ENCODE measurements around the gene TFRC.
"Not testable (repeated sequence)": the region's sequence is repeated elsewhere in the genome, so short reads cannot be mapped to it uniquely, and the experiment has no call there.

The TFRC gene

DNA sequence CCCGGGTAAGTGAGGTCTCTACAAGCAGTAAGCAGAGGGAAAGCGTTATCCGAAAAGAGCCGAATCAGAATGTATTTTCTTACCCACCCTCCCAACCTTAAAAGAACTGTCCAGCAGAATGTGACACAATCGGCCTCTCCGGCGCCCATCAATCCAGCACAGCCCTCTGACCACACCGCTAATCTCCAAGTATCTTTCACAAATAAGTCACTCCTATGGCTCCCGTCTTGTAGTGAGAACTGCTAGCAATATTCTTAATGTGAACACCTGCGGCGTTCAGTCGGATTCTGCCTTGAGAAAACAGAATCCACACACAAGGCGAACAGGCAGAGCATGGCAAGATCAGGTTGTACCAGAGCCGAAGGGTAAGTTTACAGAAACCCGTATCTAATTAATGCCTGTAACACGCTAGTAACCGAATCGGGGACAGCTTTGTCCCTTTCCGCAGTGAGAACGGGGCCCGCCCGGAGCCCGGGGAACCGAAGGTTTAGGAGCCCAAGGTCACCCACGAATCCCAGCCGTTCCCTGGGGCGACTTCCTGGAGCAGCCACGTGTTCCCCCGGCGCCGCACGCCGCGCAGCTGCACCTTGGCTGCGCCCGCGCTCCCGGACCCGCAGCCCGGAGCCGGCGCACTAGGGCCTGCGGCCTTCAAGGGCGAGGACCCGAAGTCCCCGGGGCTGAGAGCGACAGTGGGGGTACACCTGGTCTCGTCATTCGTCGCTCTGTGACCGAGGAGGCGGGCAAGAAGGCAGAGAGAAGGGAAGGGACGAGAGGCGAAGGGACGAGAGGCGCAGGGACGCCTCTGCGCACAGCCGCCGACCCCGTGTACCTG lies 672 bp downstream of the TFRC start:
- DNase-seq (ENCODE audit: low read depth) = peak; percentile 70

DNA sequence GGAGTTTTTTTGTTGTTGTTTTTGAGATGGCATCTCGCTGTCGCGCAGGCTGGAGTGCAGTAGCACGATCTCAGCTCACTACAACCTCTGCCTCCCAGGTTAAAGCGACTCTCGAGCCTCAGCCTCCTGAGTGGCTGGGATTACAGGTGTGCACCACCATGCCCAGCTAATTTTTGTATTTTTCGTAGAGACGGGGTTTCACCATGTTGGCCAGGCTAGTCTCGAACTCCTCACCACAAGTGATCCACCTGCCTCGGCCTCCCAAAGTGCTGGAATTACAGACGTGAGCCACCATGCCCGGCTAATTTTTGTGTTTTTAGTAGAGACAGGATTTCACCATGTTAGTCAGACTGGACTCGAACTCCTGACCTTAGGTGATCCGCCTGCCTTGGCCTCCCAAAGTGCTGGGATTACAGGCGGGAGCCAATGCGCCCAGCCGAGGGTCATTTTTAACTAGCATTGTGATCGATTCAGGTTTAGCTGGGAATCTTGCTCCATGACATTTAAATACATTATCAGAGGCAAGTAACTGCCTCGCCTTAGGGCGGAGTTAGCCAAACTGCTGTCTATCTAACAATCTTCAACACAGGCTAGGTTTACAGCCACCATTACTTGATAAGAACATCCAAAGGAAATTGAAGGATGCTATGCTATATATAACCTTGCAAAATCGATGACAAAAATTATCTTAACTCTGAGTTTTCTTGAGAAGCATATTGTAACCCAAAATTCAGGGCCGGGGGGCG lies 1.6 kb downstream of the TFRC start:
- peak; percentile 13 for DNase-seq (ENCODE audit: low read depth)

DNA sequence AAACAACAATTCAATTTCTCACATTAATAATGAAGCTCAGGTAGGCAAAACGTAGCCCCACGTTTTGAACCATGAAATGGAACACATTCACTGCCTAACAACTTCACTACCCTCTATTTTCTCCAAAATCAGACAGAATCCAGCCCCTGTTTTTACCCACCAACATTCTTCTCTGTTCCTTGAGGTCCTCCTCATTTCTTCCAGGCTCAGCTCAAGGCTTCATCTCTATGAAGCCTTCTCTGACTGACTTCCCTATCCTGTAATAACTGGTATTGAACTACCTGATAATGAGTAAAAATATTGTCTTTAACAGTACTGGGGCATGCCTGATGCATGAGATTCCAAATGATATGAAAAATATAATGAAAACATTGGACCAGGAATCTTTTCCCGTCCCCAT lies 2.2 kb downstream of the TFRC start:
- no peak for DNase-seq (ENCODE audit: low read depth)

DNA sequence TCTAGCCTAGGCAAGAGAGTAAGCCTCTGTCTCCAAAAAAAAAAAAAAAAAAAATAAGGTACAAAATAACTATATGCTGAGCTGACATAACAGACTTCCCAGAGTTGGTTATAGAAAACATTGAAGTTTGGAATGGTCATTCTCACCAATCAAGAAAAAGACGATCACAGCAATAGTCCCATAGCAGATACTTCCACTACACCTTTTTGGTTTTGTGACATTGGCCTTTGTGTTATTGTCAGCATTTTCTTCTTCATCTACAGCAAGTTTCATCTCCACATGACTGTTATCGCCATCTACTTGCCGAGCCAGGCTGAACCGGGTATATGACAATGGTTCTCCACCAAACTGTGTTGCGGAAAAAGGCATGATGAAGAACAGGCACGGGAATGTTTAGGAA lies 6.9 kb downstream of the TFRC start:
- DNase-seq (ENCODE audit: low read depth) = no peak

DNA sequence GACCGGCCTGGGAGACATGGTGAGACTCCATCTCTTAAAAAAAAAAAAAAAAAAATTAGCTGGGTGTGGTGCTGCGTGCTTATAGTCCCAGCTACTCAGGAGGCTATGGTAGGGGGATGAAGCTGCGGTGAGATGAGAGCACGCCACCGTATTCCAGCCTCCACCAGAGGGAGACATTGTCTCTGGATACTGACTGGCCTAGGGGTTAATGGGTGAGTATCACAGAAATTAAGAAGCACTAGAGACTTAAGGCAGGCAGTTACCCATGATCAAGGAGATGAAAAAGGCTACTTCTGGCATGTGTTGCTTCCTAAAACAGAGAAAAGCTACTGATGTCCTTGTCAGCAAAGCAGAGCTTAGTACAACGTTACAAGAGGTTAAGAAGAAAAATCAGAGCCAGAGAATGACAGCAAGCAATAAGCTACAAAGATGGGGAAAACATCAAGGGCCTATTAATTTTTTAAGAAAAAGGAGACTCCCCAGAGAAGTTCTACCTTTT lies 8.6 kb downstream of the TFRC start:
- DNase-seq (ENCODE audit: low read depth) = peak; percentile 68

DNA sequence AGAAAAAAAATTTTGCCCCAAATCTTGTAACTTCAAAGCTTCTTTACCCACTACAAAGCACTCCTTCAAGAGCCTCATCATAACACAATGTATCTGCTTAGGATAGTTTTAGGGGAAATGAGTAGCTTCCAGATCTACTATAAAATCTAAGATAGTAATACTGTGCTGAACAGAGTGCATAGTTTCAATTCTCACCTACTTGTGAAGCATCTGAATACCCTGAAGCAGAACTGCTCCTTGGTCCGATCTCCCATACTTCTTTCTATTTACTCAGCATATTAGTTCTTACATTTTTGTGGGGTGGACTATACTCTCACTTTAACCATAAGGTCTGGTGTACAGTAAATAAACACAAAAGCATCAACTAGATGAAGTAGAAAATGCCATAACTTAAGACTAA lies 9.6 kb downstream of the TFRC start:
- DNase-seq (ENCODE audit: low read depth) = no peak

DNA sequence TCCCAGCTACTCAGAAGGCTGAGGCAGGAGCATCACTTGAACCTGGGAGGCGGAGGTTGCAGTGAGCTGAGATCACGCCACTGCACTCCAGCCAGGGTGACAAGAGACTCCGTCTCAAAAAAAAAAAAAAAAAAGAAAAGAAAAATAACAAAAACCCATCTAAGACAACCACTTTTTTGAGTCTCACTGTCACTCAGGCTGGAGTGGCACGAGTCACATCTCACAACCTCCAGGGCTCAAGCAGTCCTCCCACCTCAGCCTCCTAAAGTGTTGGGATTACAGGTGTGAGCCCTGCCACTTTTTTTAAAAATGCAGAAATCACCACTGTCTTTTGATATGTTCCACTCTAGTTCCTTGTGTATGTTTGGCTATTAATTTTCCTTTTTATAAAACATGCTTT lies 13.1 kb downstream of the TFRC start:
- not testable (repeated sequence) for DNase-seq (ENCODE audit: low read depth)

DNA sequence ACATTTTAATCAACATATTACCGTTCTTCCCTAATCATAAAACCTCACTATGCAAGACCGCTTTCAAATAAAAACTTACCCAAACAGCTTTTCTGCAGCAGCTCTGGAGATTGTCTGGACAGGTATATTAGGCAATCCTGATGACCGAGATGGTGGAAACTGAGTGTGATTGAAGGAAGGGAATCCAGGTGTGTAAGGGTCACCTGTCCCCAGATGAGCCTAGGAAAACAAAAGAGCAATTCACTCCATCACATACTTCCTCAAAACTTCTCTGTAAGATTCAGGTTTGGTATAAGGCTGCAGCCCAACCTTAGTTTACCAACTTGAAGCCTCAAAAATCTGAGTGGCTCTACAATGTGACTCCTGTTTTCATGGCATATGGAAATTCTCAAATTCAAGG lies 14.5 kb downstream of the TFRC start:
- no peak for DNase-seq (ENCODE audit: low read depth)

DNA sequence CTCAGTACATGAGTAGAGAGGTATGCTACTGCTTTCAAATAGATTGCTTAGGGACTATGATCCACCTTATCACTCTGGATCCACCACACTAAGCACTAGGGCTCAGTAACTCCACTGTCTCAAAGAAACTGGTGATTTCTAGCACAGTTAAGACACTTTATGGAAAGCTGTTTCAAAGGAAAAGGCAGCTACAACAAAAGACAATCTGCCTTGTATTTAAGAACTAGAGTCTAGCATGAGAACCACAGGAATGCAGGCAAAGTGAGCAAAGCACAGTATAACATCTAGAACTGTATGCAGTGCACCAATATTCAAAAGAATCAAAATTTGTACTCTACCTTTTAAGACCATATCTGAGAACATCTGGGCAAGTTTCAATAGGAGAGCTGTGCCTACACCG lies 17.9 kb downstream of the TFRC start:
- no peak for DNase-seq (ENCODE audit: low read depth)

DNA sequence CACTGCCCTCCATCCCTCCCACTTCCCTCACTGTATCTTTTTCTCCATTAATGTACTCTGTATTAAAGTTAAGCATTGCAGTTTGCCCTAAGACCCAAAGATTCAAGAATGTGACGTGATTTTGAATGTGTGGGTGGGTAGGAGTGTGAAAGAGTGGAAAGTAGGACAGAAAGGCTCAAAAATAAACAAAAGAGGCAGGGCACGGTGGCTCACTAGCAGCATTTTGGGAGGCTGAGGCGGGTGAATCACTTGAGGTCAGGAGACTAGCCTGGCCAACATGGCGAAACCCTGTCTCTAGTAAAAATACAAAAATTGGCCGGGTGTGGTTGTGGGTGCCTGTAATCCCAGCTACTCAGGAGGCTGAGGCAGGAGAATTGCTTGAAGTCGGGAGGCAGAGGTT lies 18.4 kb downstream of the TFRC start:
- no peak for DNase-seq (ENCODE audit: low read depth)

DNA sequence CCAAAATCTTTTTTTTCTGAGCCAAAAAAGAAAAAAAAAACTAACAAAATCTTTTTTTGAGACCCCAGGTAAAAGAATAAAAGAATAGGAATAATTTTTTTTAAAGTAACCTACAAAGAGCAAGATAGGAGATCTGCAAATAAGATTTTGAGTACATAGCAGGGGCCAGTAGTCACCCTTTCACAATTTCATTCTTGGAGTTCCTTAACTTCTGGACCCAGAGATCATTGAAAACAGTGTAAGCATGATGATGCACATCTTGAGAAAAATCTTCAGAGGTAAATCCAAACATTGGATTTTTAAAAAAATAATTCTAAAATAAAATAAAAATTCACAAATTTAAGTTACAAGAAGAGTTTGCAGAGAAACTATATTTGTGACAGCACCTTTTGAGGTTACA lies 18.8 kb downstream of the TFRC start:
- no peak for DNase-seq (ENCODE audit: low read depth)

DNA sequence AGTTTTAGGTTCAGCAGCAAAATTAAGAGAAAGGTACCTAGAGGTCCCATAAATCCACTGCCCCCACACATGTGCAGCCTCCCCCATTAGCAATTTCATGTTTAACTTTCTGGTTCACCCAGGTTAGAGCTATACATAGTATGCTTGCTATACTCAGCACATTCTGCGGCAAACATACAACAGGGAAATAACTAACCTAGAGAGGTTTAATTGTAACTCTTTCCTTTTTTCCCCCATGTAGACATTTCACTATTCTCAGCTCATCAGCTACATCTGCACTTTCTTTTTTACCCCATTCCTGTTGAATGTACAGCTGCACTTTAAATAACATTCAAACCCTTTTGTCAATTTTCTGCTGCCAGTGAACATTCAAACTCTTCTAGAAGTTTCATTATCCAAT lies 21.1 kb downstream of the TFRC start:
- DNase-seq (ENCODE audit: low read depth) = no peak

DNA sequence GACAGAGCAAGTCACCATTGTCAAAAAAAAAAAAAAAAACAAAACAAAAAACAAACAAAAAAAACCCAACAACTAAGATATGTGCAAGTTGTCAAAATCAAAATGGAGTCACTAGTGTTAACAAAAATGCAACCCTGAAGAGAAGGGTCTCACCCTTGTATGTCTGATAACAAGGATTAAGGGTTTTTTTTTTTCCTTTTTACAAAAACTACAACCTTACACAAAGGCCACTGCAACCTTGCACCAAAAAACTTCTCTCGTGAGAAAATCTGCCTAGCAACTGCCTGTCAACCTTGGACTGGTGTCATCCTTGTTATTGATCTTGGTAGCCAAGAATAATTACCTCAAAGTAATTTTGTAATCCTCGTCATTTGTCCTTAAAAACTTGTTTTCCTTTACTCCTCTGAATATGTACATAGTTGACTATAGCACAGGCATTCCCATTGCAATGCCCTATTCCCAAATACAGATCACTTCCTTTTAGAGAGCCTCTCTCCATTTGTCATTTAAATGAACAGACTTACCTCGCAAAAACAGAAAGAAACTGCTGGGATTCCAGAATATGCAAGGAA lies 24.0 kb downstream of the TFRC start:
- DNase-seq (ENCODE audit: low read depth) = no peak

DNA sequence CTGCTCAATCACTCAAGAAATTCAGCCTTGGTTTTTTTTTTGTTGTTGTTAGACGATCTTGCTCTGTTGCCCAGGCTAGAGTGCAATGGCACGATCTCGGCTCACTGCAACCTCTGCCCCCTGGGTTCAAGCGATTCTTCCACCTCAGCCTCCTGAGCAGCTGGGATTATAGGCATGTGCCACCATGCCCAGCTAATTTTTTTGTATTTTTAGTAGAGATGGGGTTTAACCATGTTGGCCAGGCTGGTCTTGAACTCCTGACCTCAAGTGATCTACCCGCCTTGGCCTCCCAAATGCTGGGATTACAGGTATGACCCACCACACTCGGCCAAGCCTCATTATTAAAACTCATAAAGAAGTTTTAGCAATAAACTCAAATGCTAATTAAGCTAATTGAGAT lies 25.5 kb downstream of the TFRC start:
- not testable (repeated sequence) for DNase-seq (ENCODE audit: low read depth)

DNA sequence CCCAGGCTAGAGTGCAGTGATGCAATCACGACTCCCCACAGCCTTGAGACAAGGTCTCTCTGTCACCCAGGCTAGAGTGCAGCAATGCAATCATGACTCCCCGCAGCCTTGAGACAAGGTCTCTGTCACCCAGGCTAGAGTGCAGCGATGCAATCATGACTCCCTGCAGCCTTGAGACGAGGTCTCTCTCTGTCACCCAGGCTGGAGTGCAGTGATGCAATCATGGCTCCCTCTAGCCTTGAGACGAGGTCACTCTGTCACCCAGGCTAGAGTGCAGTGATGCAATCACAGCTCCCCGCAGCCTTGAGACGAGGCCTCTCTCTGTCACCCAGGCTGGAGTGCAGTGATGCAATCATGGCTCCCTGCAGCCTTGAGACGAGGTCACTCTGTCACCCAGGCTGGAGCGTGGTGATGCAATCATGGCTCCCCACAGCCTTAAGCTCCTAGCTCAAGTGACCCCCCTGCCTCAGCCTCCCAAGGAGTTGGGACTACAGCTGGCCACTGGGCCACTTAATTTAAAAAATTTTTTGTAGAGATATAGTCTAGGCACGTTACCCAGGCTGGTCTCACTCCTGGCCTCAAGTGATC lies 26.1 kb downstream of the TFRC start:
- DNase-seq (ENCODE audit: low read depth) = peak; percentile 10

DNA sequence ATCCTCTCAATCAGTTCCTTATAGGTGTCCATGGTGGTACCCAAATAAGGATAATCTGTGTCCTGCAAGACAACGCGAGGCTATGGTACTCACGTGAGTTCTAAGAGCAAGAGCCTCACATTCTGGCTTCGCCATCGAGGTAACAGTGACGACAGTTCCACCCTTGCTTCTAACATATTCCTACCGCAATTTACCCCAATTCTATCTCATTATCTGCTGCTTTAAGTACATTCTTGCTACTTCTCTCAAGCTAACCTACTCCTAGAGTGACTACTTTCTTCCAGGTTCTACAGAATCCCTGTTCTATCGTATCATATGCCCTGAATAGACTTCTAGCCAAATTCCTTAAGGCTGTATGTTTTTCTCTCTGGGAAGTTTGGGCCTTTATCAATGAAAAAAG lies 26.6 kb downstream of the TFRC start:
- DNase-seq (ENCODE audit: low read depth) = no peak

DNA sequence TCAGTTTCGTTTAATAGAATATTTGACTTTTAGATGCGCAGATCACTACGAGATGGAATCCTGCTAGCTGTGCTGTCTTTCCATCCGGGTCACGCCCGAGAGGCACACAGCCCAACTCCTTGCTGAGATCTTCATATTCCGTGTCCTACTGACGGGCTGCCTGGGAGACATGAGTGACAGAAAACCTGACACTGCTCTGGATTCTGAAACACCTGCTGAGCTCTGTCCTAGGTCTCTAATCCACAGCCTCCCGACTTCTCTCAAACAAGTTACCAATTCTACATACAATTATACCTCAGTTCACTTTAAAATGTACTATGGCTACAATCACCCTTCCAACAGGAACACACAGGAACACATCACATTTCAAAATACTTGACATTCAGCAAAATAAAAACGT lies 27.2 kb downstream of the TFRC start:
- DNase-seq (ENCODE audit: low read depth) = no peak

DNA sequence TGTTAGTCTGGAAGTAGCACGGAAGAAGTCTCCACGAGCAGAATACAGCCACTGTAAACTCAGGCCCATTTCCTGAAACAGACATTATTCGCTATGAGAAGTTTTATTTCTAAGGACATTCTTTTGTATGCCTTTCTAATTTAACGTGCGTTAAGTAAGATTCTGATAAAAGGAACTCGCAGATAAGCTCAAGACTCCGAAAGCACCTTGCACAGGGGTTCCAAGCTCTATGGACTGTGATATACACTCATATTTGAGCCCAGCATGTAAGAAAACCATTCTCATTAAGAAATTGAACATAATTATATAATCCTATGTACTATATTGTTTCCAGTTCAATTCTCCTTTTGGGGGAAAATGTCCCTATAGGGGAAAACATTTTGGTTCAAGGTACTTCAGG lies 28.4 kb downstream of the TFRC start:
- DNase-seq (ENCODE audit: low read depth) = no peak

DNA sequence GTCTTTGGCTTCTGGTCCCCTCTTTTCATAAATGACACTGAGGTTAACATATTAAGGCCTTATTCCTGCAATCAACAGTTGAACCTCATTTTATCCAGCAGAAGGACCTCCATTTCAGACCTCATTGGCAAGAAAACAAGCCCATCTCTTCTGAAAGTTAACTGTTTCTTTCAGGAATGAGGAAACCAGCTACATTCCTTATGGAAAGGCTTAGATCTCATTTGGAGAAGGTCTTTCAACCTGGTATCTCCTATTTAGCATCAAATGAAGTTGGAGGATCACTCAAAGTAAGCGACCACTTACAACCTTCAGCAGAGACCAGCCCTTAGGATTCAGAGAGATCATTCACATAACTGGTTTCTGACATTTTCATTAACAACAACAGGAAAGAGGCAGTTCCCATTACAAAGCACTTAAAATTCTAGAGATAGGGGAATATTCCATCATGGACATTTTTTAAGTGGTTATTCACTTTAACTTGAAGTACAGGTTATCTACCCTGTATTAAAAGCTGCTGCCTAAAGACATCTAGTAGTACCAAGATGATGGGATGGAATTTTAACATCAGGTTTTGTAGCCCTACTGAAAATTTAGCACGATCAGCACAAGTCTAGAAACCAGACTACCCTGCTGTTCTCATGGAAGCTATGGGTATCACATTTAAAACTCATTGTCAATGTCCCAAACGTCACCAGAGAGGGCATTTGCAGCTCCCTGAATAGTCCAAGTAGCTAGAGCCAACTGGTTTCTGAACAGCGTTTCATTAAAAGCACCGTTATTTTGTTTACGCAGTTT lies 30.4 kb downstream of the TFRC start:
- no peak for DNase-seq (ENCODE audit: low read depth)

DNA sequence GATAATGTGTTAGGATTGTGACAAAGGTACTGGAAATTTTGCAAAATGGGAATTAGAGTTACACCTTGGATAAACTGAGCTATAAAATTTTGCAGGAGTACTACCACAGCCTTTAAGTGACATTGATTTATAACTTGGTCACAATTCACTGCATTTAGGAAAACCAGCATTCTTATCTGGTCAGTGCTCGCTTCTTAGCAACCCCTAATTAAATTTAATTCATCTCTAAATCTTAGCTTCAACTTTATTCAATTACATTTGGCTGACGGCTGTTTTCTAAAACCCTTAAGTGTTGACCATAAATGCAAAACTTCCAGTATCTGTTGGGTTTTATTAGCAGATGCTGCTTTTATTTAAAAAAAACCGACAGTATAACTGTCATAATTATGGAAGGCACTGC lies 31.3 kb downstream of the TFRC start:
- DNase-seq (ENCODE audit: low read depth) = no peak

DNA sequence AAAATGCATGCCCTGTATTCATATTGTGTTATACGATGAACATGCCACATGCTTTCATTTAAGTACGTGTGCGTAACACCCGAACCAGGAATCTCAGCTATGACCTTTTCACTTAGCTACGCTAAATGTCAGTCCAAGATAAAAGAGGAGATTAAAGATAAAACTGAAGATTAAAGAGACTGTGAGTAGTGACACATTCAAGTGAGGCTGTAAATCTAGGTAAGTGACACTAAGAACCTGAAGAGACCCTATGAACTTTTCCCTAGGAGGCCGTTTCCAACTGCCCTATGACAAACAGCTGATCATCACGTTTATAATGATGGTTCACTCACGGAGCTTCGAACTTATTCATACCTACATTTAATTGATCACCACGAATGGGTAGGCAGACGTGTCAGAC lies 32.2 kb downstream of the TFRC start:
- no peak for DNase-seq (ENCODE audit: low read depth)
